ENCODE results near the gene CRHR1.

- no peak for TF ChIP-seq POLR2AphosphoS5 (IDR thresholded peaks at IDR 0.05)
- no peak for TF ChIP-seq CTCF (IDR thresholded peaks at IDR 0.05 in 8 of 11, conservative IDR thresholded peaks at IDR 0.05 in 3 of 11)
- TF ChIP-seq POLR2A (IDR thresholded peaks at IDR 0.05), result no peak
Measured at GRCh38 chr17:45789874-45790273, 5.8 kb downstream of the CRHR1 start.

Data from spleen (tissue), 7 donors.